GM12878 (cell line): ENCODE data around the gene NR2F1.

Experiments
- EZH2 ChIP-seq: IDR thresholded peaks from 2 replicates; pipeline ENCODE4 v1.6.1; 2012; ENCODE audit warnings: low read depth, mild to moderate bottlenecking, control low read depth, inconsistent platforms, low read length, borderline replicate concordance; ENCODE audit not compliant: control insufficient read depth
- MXI1 ChIP-seq: fragments of 150-350 bp; IDR thresholded peaks from 2 replicates; pipeline ENCODE4 v1.6.1; 2011; ENCODE audit warnings: low read depth, mild to moderate bottlenecking, inconsistent platforms, low read length, improper control_type of control experiment
- NFYA ChIP-seq: IDR thresholded peaks from 2 replicates; pipeline ENCODE4 v1.6.1; 2011; ENCODE audit warnings: low read depth, mild to moderate bottlenecking, low read length, improper control_type of control experiment, borderline replicate concordance

DNA sequence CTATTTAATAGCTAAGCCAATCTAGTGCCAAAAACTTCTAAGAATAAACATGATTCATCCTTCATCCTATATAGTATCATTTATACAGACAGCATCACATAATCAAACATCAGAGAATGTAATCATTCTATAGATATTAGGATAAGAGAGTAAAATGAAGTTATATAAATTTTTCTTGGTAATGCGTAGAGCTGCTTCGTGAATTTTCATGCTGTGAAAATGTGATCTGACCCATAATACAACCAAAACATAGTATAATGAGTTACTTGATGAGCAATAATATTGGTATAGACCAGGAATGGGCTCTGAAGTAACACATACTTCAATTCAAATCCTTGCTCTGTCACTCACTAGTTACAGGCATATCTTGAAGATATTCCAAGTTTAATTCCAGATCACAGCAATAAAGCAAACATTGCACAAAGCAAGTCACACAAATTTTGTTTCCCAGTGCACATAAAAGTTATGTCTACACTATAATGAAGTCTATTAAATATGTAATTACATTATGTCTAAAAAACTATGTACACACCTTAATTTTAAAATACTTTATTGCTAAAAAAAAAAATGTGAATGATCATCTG is 25.9 kb upstream of the NR2F1 start:
- TF ChIP-seq NFYA (no peak), MXI1 (no peak), EZH2 (no peak)
